ENCODE results near the gene ABLIM2.
A peak's percentile ranks its signal among the peaks of the same experiment; 100 is the strongest.

The ABLIM2 gene

GRCh38 chr4:7941965-7942496 is 216.6 kb downstream of the ABLIM2 start:
- peaks cover 1% of the 10 kb centered on the region; the same call in 1 of the 2 replicates for H3K27me3 ChIP-seq (replicated peaks; ENCODE audit: control insufficient read depth, insufficient read depth, low read length)
- H3K4me3 ChIP-seq (replicated peaks; ENCODE audit: low read depth, low read length): no peak overlapping the region
- TF ChIP-seq, protein P1, sequence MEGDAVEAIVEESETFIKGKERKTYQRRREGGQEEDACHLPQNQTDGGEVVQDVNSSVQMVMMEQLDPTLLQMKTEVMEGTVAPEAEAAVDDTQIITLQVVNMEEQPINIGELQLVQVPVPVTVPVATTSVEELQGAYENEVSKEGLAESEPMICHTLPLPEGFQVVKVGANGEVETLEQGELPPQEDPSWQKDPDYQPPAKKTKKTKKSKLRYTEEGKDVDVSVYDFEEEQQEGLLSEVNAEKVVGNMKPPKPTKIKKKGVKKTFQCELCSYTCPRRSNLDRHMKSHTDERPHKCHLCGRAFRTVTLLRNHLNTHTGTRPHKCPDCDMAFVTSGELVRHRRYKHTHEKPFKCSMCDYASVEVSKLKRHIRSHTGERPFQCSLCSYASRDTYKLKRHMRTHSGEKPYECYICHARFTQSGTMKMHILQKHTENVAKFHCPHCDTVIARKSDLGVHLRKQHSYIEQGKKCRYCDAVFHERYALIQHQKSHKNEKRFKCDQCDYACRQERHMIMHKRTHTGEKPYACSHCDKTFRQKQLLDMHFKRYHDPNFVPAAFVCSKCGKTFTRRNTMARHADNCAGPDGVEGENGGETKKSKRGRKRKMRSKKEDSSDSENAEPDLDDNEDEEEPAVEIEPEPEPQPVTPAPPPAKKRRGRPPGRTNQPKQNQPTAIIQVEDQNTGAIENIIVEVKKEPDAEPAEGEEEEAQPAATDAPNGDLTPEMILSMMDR (IDR thresholded peaks at IDR 0.05; ENCODE audit: insufficient read depth, low read length, poor library complexity, severe bottlenecking): no peak
- no peaks in the 10 kb centered on the region for H3K36me3 ChIP-seq (ENCODE audit: control insufficient read depth, insufficient read depth, low read length)
- DNase-seq (ENCODE audit: extremely low read depth, insufficient read length): no peak

GRCh38 chr4:7941111-7941964 is 217.3 kb downstream of the ABLIM2 start:
- no peak for DNase-seq (ENCODE audit: extremely low read depth, insufficient read length)
- TF ChIP-seq, protein P1 (IDR thresholded peaks at IDR 0.05; ENCODE audit: insufficient read depth, low read length, poor library complexity, severe bottlenecking): no peak

GRCh38 chr4:7939377-7940108 is 219.1 kb downstream of the ABLIM2 start, which contains the start of gene AFAP1:
AFAP1 (minus strand) TSS chr4:7939861; CDS start chr4:7872078, 67,783 bp downstream.
- peak; percentile 58 for DNase-seq (ENCODE audit: extremely low read depth, insufficient read length)
- Histone ChIP-seq H3K27me3 (replicated peaks; ENCODE audit: control insufficient read depth, insufficient read depth, low read length) (no peaks in the 10 kb centered on the region), H3K36me3 (ENCODE audit: control insufficient read depth, insufficient read depth, low read length) (no peaks in the 10 kb centered on the region), H3K4me3 (replicated peaks; ENCODE audit: low read depth, low read length) (peak within 1 kb of the TSS; percentile 11; the same call in 1 of the 2 replicates)
- TF ChIP-seq, protein P1 (IDR thresholded peaks at IDR 0.05; ENCODE audit: insufficient read depth, low read length, poor library complexity, severe bottlenecking): no peak

More at GRCh38 chr4:7941111-7941964, 217.3 kb downstream of the ABLIM2 start:
- H3K27me3 ChIP-seq (replicated peaks; ENCODE audit: control insufficient read depth, insufficient read depth, low read length): peaks cover 1% of the 10 kb centered on the region; the same call in 1 of the 2 replicates
- H3K4me3 ChIP-seq (replicated peaks; ENCODE audit: low read depth, low read length): no peak overlapping the region
- no peaks in the 10 kb centered on the region for H3K36me3 ChIP-seq (ENCODE audit: control insufficient read depth, insufficient read depth, low read length)

DNA sequence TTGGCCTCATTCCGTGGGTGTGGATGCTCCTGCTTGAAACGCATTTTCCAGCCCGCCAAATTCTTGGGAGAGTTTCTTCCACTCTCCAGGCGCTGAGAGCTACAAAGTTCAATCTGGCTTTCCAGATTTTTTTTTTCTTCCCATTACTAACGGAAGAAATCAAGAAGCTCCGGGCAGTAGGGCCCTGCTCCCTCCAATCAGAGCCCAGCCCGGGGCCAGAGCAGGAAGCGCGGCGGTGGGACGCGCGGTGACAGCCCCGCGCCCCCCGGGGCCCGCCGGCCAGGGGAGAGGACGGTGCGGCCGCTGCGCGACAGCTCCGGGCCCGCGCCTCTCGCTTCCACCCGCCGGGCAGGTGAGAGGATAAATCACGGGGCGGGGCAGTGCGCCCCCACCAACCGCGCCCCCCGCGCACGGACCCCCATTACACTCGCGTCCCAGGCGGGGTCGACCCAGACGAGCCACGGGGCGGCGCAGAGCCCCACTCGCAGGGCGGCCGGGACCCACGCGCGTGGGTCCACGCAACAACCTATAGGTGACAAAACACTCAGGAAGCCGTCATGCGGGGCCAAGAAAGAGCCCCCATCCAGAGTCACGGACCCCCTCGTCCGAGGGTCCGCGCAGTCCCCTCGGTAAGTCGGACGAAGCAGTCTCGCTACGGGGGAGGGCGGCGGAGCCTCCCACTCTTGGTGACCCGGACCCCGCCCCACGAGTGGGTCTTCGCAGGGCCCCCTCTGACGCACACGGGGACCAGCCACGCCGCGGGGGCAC is 219.8 kb downstream of the ABLIM2 start:
- H3K27me3 ChIP-seq (replicated peaks; ENCODE audit: control insufficient read depth, insufficient read depth, low read length): no peaks in the 10 kb centered on the region; the same call in 1 of the 2 replicates
- no peak overlapping the region for H3K4me3 ChIP-seq (replicated peaks; ENCODE audit: low read depth, low read length)
- TF ChIP-seq, protein P1 (IDR thresholded peaks at IDR 0.05; ENCODE audit: insufficient read depth, low read length, poor library complexity, severe bottlenecking): no peak
- no peaks in the 10 kb centered on the region for H3K36me3 ChIP-seq (ENCODE audit: control insufficient read depth, insufficient read depth, low read length)
- no peak for DNase-seq (ENCODE audit: extremely low read depth, insufficient read length)

DNA sequence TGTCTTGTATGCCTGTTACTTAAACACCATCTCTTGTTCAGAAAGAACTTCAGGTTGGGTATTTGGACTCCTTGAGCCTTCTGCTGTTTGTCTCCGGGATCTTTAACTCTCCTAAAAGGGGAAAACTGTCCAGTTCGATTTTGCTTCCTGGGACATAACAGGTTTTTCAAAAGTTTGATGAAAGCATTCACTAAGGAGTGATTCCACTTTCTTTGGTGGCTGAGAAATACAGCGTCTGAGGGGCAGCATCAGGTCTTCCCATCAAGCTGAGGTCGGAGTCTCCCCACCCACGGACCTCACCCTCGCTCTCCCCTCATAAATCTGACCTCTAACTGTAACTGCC is 220.4 kb downstream of the ABLIM2 start:
- H3K36me3 ChIP-seq (ENCODE audit: control insufficient read depth, insufficient read depth, low read length): no peaks in the 10 kb centered on the region
- H3K4me3 ChIP-seq (replicated peaks; ENCODE audit: low read depth, low read length): no peak overlapping the region
- TF ChIP-seq, protein P1 (IDR thresholded peaks at IDR 0.05; ENCODE audit: insufficient read depth, low read length, poor library complexity, severe bottlenecking): no peak
- H3K27me3 ChIP-seq (replicated peaks; ENCODE audit: control insufficient read depth, insufficient read depth, low read length): no peaks in the 10 kb centered on the region; the same call in 1 of the 2 replicates
- no peak for DNase-seq (ENCODE audit: extremely low read depth, insufficient read length)

Measured in GM06990 (cell line).